GM12875 (cell line): ENCODE measurements around the gene TMEM184A.

Experiments used
- H3K4me3 ChIP-seq: one replicate; pipeline ENCODE4 v1.5.1; 2011; ENCODE audit warnings: low read depth, low read length, control low read depth
- TF ChIP-seq, protein P1 (sequence below): IDR thresholded peaks from 2 replicates; pipeline ENCODE4 v1.5.1; 2011; ENCODE audit warnings: low read depth, mild to moderate bottlenecking, control low read depth, inconsistent platforms, low read length, moderate library complexity, borderline replicate concordance; ENCODE audit not compliant: insufficient read depth

TMEM184A gene

GRCh38 chr7:1532456-1533254 is 23.4 kb downstream of the TMEM184A start:
- TF ChIP-seq, protein P1, sequence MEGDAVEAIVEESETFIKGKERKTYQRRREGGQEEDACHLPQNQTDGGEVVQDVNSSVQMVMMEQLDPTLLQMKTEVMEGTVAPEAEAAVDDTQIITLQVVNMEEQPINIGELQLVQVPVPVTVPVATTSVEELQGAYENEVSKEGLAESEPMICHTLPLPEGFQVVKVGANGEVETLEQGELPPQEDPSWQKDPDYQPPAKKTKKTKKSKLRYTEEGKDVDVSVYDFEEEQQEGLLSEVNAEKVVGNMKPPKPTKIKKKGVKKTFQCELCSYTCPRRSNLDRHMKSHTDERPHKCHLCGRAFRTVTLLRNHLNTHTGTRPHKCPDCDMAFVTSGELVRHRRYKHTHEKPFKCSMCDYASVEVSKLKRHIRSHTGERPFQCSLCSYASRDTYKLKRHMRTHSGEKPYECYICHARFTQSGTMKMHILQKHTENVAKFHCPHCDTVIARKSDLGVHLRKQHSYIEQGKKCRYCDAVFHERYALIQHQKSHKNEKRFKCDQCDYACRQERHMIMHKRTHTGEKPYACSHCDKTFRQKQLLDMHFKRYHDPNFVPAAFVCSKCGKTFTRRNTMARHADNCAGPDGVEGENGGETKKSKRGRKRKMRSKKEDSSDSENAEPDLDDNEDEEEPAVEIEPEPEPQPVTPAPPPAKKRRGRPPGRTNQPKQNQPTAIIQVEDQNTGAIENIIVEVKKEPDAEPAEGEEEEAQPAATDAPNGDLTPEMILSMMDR: no peak
- H3K4me3 ChIP-seq: peak overlapping the region; percentile 66

DNA sequence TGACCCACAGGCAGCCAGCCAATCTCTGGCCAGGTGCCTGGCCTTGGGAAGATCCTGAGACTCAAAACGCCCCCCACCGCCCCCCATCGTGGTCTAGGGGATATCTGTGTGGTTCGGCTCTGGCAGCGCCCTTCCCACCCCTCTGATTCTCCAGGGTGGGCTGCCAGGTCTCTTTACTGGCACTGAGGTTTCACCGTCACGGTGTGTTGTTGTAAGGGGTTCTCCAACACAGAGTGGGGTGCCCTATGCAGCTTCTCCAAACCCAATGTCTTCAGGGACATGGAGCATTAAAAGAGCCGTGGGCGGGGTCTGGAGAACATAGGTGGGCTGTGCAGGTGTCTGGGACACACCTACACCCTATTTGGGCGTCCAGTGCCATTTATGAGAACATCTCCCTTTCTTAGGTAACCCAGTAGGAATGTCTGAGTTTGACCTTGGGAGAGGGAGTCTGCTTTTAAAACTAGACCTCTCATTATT is 24.0 kb downstream of the TMEM184A start:
- TF ChIP-seq, protein P1: no peak
- peak overlapping the region; percentile 66 for H3K4me3 ChIP-seq

- TF ChIP-seq, protein P1: no peak
- H3K4me3 ChIP-seq: peak overlapping the region; percentile 66
These were observed 24.6 kb downstream of the TMEM184A start for GRCh38 chr7:1531263-1531978.

GRCh38 chr7:1530946-1531262 is 25.1 kb downstream of the TMEM184A start:
- TF ChIP-seq, protein P1: no peak

DNA sequence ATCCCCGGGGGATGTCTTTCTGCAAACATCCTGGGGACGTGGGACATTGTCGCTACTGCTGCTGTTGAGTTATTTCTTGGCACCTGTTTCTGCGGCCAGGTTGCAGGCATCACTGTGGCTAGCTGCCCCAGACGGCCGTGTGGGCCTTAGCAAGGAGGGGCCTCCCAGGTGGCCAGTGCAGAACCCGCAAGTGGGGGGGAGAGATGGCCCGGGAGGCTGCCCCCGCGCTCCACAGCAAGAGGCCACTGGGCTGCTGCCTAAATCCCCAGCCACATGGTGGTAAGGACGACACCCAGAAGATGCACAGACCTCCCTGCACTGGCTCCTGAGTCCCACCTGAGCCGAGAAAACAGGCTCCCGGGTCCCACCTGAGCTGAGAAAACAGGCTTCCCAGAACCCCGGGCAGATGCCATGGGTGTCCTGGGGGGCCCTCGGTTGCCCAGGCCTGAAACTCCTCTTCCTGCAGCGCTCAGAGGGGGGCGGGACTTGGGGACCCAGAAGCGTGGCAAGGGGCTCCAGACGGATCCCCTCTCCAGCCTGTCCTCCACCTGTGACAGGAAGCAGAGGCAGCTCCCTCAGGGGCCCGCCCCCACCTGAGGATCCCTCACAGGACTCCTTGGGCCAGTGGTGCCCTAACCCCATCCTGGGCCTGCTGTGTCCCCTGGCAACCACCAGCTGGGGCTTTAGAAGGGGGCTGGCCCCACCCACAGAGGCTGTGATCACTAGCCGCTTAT is 26.5 kb downstream of the TMEM184A start:
- no peak overlapping the region for H3K4me3 ChIP-seq
- TF ChIP-seq, protein P1: no peak

More at GRCh38 chr7:1530946-1531262, 25.1 kb downstream of the TMEM184A start:
- H3K4me3 ChIP-seq: peak overlapping the region; percentile 66

- TF ChIP-seq, protein P1: no peak
- H3K4me3 ChIP-seq: no peak overlapping the region
These were observed 29.7 kb downstream of the TMEM184A start for GRCh38 chr7:1526271-1526754.
